Measurements from ENCODE around the gene ZNF343.

Gene ZNF343

DNA sequence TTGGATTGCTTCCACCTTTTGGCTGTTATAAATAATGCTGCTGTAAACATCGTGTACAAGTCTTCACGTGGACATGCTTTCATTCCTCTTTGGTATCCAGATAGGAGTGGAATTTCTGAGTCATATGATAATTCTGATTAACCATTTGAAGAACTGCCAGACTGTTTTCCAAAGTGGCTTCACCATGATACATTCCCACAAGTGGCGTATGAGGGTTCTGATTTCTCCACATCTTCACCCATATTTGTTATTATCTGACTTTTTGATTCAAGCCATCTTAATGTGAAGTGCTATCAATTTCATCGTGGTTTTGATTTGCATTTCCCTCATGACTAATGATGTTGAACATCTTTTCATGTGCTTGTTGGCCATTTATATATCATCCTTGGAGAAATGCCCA lies 35.2 kb downstream of the ZNF343 start:
- FAIRE-seq: no peak

DNA sequence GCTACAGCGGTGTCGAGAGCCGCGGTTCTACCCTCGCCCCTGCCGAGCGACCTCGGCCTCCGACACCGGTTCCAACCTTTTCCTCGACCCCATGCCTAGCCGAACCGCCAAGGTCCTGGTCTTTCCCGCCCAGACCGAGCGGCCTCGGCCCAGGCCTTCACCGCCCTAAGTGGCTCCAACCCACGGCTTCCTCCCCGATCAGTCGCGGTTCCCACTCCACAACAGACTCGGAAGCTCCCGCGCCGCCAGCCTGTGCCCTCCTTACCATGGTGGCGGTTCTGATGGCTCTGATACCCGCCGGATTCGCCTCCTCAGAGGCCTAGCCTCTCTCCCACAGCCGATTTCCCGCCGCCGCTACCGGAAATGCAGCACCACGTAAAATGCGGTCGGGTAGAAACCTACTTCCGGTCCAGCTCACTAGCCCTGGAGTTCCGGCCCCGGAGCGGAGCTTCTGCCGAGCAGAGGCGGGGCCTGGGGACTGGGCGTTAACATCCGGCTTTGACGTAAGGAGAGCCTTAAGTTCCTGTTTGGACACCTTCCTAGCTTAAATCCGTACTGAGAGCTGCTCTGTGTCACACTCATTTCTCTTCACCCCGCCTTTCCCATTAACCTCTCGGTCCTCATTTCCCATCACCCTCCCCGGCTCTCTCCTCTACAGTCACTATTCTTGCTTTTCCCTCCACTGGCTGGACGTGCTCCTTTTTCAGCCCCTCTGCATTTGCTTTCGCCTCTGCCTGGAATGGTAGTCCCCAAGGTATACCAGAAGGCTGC lies 38.1 kb downstream of the ZNF343 start, which contains the start of gene SNRPB:
TSS of gene SNRPB (minus strand) at position 367 of the 771 bp plus-strand sequence. CDS start at position 268, 99 bp downstream.
- DNase-seq (ENCODE audit: low spot score) (peak; percentile 96), FAIRE-seq (peak; percentile 81)

More for the DNA sequence above, 35.2 kb downstream of the ZNF343 start:
- DNase-seq (ENCODE audit: low spot score): peak; percentile 12

DNA sequence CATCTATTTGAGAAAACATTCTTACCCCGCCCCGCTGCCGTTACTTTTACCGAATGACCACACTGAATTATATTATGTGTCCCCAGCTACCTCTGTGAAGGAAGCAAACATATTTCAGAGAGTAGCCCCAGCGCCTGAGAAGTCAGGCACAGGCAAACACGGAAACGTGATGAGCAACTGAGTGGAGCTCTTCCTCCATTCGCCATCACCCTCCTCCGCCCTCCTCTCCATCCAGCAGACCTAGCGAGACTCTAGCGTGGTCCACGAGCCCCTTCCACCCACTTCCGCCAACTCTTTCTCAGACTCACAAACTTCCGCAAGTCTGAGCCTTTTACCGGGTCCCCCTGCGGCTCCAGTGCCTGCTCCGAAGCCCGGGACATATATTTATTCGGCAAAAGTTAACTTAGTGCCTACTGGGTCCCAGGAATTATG lies 38.7 kb downstream of the ZNF343 start:
- FAIRE-seq (no peak), DNase-seq (ENCODE audit: low spot score) (peak; percentile 33)

DNA sequence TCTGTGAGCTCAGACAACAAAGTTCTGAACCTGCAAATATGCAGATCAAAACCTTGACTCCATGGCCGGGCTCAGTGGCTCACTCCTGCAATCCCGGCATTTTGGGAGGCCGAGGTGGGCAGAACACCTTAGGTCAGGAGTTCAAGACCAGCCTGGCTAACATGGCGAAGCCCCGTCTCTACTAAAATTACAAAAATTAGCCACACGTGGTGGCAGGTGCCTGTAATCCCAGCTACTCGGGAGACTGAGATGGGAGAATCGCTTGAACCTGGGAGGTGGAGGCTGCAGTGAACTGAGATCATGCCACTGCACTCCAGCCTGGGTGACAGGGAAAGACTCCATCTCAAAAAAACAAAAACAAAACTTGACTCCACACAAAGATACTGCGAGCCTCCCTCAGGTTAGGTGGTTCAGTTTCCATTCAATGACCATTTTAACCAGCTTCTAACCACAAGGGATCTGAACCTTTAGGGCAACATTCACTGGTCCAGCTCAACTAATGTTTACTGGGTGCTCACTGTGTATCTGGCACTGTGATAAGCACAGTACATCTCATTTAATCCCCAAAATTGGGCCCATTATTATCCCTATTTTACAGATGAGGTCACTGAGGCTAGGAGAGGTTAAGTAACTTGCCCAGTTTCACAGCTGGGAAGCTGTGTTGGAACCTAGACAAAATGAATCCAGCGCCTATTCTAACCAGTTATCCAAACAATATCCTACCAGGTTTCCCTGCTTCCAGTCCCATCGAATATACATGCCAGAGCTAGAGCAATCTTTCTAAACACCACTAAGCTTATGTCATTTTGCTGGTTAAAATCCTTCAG lies 39.9 kb downstream of the ZNF343 start:
- no peak for FAIRE-seq

DNA sequence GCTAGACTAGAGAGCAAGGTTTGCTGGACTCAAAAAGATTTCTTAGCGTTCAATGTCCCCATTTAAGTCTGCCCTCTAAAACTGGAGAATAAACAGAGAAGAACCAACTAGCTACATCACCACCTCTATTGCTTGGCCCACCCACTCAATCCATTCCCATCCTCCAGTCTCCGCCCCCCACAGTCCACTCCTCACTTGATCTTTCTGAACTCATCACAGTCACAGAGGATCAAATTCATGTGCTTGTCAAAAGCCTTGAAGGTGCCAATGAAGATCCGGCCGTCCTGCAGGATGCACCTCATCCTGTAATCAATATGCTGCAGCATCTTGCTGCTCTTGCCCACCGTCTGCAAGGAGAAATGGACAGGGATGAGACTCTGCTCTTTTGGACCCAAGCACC lies 41.3 kb downstream of the ZNF343 start:
- DNase-seq (ENCODE audit: low spot score) (no peak), FAIRE-seq (no peak)

More for the DNA sequence above, 39.9 kb downstream of the ZNF343 start:
- no peak for DNase-seq (ENCODE audit: low spot score)

DNA sequence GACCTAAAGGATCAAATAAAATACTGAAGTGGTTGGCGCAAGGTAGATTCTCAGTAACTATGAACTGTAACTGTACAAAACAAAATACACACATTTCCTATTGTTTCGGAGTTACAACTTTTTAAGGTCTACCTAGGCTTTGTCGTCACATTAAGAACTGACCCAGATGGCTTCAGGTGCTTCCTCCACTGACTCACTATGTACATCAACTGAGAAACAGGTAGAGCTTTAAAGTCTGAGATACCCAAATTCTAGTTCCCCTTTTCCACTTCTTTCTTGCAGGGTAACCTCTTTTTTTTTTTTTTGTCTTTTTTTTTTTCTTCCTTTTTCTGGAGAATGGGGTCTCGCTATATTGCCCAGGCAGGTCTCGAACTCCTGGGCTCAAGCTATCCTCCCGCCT lies 43.6 kb downstream of the ZNF343 start:
- FAIRE-seq (no peak), DNase-seq (ENCODE audit: low spot score) (no peak)

DNA sequence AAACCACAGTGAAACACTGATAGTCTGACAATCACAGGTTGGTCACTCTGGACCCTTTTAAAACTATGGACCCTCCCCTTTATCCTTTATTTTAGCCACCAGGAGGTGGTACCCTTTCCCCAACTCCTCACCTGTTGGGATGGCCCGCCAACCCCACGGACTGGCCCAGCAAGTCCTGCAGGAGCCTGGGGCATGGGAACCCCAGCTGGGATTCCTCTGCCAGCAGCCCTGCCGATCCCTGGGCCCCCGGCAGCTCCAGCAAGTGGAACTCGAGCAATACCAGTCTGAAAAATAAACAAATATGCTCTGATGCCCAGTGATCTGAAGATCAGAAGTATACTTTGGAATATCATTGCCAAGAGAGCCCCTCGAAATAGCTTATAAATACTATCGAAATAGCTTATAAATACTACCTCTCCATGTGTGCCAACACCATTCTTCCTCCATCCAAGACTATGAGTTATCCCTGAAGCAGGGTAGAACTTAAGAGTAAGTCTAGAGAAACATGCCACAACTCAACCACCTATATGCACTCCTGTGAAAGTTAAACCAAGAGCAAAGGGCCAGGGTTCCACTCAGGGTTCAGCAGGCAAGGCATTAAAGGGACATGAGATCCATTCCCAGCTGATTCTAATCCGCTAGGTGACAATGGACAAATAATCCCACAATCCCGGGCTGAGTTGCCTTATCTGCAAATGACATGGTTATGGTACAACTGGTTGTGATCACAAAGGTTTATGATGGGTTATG lies 44.9 kb downstream of the ZNF343 start:
- no peak for FAIRE-seq
- no peak for DNase-seq (ENCODE audit: low spot score)

DNA sequence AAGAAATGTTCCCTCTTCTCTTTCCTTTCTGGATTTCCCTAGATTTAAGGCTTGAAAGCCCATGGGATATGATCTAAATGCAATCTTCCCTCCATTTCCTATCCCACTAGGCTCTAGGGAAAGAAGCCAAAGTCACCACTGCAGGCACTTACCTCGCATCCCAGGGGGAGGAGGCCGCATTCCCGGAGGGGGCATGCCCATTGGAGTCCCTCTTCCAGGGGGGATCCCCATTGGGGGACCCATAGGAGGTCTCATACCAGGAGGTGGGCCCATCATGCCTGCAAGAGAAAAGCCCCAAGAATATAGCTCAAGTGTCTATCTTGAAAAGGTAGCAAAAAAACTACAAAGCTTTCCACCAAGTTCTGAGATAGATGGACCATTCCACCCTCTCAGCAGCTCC lies 46.2 kb downstream of the ZNF343 start:
- no peak for FAIRE-seq
- DNase-seq (ENCODE audit: low spot score): no peak

DNA sequence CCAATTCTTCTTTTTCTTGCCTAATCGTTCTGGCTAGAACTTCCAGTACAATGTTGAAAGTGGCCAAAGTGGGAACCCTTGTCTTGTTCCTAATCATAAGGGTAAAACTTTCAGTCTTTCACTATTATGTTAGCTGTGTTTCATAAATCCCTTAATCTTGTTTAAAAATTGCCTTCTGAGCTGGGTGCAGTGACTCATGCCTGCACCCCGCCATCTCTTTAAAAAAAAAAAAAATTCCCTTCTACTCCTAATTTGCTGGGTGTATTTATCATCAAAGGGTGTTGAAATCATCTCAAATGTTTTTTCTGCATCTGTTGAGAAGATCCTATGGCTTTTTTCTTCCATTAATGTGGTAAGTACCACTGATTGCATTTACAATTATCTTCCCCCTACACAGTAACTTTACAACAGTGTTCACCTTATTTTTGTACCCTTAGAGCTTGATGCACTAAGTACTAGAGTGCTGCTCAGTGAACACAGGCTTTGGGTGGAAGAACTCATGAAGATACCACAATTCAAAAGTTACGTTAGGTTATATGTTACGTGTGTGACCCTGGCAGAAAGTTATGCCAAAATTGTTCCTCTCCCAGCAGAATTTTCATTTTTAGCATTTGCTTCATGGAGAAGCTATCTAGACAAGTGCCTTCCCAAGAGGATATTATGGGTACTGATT lies 47.8 kb downstream of the ZNF343 start:
- no peak for FAIRE-seq
- DNase-seq (ENCODE audit: low spot score): no peak

DNA sequence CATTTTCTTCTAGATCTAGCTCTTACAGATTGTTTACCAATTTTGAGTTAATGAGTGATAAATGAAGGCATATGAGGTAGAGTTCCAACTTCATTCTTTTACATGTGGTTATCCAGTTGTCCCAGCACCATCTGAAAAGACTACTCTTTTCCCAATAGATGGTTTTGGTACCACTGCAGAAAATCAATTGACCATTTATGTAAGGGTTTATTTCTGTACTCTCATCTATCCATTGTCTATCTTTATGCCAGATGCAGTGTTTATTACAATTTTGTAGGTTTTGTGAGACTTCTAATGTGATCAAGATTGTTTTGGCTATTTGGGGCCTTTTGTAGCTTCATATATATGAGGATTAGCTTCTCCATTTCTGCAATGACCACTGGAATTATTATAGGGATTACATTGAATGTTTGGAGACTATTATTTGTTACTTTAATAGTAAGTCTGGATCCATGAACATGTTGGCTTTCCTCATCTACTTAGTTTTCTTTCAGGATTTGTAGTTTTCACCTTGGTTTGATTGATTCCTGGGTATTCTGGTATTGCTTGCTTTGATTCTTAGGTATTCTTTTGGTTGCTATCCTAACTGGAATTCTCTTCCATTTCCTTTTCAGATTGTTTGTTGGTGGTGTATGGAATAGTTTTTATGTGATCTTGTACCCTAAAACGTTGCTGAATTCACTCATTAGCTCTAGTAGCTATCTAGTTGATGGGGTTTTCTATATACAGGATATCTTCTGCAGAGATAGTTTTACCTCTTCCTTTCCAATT lies 48.5 kb downstream of the ZNF343 start:
- no peak for FAIRE-seq
- no peak for DNase-seq (ENCODE audit: low spot score)

DNA sequence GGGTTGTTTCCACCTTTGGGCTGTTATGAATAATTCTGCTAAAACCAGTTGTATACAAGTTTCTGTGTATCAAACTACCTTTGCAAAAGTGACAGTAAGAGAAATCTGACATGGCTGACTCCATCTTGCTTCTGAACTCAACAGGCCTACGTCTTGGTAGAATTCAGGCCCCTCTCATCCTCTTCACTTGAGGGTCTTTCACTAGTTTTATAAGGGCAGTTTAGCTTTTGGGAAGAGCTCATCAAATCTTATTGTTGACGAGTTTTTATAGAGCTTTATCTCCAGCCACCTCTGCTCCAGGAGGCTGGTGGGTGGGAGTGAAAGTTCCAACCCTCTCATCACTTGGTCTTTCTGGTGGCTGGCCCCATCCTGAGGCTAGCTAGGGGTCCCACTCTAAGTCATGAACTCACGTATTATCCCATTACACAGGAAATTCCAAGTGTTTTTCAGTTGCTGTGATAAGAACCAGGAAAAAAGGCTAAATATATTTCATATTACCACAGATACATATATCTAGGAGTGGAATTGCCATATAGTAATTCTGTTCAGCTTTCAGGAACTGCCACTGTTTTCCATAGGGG lies 49.7 kb downstream of the ZNF343 start:
- FAIRE-seq: no peak

DNA sequence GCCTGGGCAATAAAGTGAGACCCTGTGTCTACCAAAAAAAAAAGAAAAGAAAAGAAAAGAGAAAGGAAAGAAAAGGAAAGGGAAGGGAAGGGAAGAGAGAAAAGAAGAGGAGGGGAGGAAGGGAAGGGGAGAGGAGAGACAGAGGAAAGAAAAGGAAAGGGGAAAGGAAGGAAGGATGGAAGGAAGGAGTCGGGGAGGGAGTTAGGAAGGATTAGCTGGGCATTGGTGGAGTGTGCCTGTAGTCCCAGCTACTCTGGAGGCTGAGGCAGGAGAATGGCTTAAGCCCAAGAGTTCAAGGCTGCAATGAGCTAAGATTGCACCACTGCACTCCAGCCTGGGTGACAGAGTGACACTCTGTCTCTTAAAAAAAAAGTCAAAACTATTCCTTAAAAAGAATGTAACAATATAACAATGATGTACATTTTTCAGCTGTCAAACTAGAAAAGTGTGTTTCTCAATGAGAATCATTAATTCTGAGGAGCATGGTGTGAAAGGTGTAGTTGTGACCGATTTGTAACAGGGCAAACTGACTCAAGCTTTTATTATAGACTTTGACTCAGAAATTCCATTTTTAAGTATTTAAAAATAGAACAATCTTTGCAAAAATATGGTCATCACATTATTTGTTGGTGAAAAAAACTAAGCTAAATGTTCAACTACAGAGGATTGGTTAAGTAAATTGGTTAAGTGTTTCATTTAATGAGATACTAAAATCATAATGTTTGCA lies 52.8 kb downstream of the ZNF343 start:
- DNase-seq (ENCODE audit: low spot score): no peak
- no peak for FAIRE-seq

More for the DNA sequence above, 49.7 kb downstream of the ZNF343 start:
- DNase-seq (ENCODE audit: low spot score): no peak

DNA sequence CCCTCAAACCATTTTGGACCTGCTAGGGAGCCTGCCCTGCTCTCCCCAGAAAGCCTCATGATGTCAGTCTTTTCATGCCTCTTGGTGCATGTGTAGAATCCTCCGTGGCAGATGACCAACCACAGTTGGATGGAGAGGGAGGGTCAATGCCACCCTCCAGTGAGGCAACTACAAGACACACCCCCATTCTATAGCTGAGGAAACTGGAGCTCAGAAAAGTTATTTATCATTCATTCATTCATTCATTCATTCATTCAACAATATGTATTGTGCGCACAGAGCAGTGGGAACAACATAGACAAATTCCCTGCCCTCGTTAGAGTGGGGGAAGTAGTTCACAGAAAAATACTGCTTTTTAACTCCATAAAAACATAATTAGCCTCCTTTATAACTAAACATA lies 54.9 kb downstream of the ZNF343 start:
- DNase-seq (ENCODE audit: low spot score) (no peak), FAIRE-seq (no peak)

DNA sequence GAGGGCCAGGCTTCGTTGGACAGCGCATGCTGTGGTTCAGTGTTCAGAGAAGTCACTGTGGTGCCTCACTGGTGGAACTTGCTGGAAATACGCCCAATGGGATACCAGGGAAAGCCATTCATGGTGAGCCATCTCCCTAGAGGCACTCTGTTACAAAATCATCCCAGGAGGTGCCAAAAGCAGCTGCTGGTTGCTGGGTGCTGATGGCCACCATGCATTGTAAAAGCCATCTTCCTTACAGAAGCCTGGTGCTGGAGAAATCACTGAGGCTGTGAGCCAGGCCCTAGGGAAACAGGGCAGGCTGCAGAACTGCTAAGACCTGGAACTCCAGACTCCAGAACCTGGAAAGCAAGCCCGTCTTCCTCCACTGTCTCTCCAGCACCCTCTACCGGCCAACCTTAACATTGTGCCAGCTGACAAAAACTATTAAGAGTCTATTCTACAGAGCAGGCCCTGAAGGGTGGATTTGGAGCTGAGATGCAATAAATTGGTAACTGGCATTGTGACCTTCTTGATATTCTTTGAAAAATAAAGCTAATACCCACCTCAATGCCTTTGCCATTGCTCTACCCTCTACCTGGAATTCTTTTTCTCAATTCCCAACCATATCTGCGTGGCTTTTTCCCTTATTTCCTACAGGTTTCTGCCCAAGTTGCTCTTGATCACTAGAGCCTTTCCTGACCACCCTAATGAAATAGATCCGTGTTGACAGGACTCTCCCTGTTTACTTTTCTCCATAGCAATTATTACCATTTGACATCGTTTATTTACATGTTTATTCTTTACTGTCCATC lies 56.6 kb downstream of the ZNF343 start:
- FAIRE-seq (no peak), DNase-seq (ENCODE audit: low spot score) (no peak)

DNA sequence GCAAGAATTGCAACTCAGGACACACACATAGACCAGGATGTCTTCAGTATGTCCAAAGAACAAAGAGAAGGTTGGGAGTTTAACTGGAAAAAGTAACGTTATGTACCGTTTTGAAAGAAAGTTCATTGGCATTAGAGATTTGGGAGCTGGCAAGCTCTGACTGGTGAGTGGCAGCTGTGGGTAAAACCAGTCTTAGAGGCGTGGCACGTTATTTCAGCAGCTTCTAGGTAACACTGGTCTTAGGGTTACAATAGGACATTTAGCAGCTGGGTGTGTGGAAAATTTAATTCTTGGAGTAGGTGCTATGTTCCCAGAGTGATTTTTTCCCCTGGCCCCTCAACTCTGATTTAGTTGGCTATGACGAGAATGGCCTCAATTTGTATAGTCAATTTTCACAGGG lies 57.3 kb downstream of the ZNF343 start:
- FAIRE-seq (no peak), DNase-seq (ENCODE audit: low spot score) (no peak)

DNA sequence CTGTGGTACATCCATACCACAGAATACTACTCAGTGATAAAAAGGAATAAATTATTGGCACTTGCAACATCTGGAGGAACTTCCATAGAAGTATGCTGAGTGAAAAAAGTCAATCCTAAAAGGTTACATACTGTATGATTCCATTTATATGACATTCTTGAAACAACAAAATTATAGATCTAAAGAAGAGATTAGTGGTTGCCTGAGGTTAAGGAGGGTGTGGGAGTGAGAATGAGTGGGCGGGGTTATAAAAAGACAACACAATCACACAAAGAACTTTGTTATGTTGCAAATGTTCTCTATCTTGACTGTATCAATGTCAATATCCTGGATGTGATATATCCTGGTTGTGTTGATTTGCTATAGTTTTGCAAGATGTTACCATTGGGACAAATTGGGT lies 59.3 kb downstream of the ZNF343 start:
- DNase-seq (ENCODE audit: low spot score): no peak
- FAIRE-seq: no peak

DNA sequence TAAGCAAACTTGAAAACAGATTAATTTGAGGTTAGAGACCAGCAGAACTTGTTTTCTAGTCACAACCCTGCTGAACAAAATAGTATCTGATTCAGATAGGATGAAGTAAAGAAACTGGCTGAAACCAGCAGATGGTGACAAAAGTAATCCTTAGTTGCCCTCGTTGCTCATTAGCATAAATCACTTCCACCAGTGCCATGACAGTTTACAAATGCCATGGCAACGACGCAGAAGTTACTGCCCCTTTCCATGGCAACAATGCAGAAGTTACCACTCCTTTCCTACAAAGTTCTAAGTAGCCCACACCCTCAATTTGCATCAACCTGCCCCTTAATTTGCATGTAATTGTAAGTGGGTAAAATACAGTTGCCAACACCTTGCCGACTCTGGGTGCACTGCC lies 61.9 kb downstream of the ZNF343 start:
- FAIRE-seq (no peak), DNase-seq (ENCODE audit: low spot score) (no peak)

All from RCC 7860 (cell line).